ENCODE measurements around the gene TNFAIP2. TPM values are rescaled to one million over a fixed set of nuclear protein-coding genes. Genes with fewer than 3 reads are reported as not detected.

TNFAIP2 gene
- total and polyA plus RNA-seq, 9 of the 15 experiments (the other 6 are each of a cell fraction or from before 2014, with no cell fraction given), result 22.6 to 68.6 (median 44.6) TPM

- TF ChIP-seq ATF6 (CRISPR knock-in tag; IDR thresholded peaks at IDR 0.05), result no peak; the same call in 1 of the 2 replicates
- TF ChIP-seq CTCF (IDR thresholded peaks at IDR 0.05 in 2 of 3, conservative IDR thresholded peaks at IDR 0.05 in 1 of 3; ENCODE audit: insufficient read depth in 2 of 3, low read depth in 1 of 3, low read length in 3 of 3), result peak; percentile 48 to 62 (median 52); a peak in 5 of 6 replicates
- TF ChIP-seq ETS2 (tag; IDR thresholded peaks at IDR 0.05; ENCODE audit: borderline replicate concordance, poor library complexity, severe bottlenecking), result no peak
- TF ChIP-seq RBM15 (IDR thresholded peaks at IDR 0.05; ENCODE audit: insufficient read depth, low read length), result no peak
- TF ChIP-seq BRF2 (IDR thresholded peaks at IDR 0.05; ENCODE audit: borderline replicate concordance, insufficient read depth, insufficient read length), result no peak
- no peak for TF ChIP-seq ZC3H11A (IDR thresholded peaks at IDR 0.05; ENCODE audit: low read depth, low read length)
- no peak for TF ChIP-seq CBX8 (IDR thresholded peaks at IDR 0.05; ENCODE audit: borderline replicate concordance, extremely low read depth, low read depth, low read length, poor library complexity, severe bottlenecking)
- TF ChIP-seq NR2C1 (IDR thresholded peaks at IDR 0.05), result no peak
- TF ChIP-seq NR2C1 (tag; IDR thresholded peaks at IDR 0.05), result no peak
- no peak for TF ChIP-seq SNAPC5 (CRISPR knock-in tag; IDR thresholded peaks at IDR 0.05)
- TF ChIP-seq RFX7 (CRISPR knock-in tag; IDR thresholded peaks at IDR 0.05), result no peak
- no peak for TF ChIP-seq E2F8 (IDR thresholded peaks at IDR 0.05; ENCODE audit: low read depth, partially characterized antibody)
- TF ChIP-seq ZNF263 (CRISPR knock-in tag; IDR thresholded peaks at IDR 0.05; ENCODE audit: borderline replicate concordance), result no peak
- TF ChIP-seq ZNF507 (tag; conservative IDR thresholded peaks at IDR 0.05), result no peak
- TF ChIP-seq RBFOX2 (IDR thresholded peaks at IDR 0.05; ENCODE audit: low read depth, low read length), result peak; percentile 57
- TF ChIP-seq SREBF1 (IDR thresholded peaks at IDR 0.05; ENCODE audit: borderline replicate concordance, low read depth, low read length), result no peak
Observed at GRCh38 chr14:103123634-103124500, 606 bp downstream of the TNFAIP2 start (continued).

Measured in K562 (cell line).